Stimulated activated CD4-positive, alpha-beta T cell treated with anti-CD3 and anti-CD28 coated beads, Interleukin-4, amount 100 ng/mL, for 1 hour (primary cell): ENCODE data around the gene SLITRK3.
"Not testable (repeated sequence)": the region's sequence is repeated elsewhere in the genome, so short reads cannot be mapped to it uniquely, and the experiment has no call there.

Source experiments
- DNase-seq: peaks from one replicate; pipeline ENCODE4 v3.0.0-alpha.2; 2020

Gene SLITRK3

DNA sequence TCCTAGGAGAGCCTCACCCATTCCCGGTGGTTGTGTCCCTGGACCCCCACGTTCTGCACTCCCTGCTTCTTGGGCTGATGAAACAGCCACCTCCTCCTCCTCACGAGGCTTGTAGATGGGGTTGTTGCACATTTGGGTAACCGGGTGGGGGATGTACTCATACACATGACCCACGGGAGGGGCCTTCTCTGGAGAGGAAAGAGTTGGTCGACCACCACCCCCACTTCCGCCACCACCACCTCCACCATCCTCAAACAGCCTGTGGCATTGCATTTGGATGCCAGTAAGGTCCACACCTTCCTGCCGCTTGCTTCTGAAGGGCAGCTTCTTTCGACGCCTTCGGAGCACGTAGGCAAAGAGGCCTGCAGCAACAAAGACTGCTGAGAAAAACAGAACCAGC is 7.7 kb downstream of the SLITRK3 start:
- no peak for DNase-seq

- no peak for DNase-seq
These were observed 10.4 kb downstream of the SLITRK3 start for GRCh38 chr3:165185707-165186327.

- no peak for DNase-seq
These were observed 14.6 kb downstream of the SLITRK3 start for GRCh38 chr3:165181556-165181955.

DNA sequence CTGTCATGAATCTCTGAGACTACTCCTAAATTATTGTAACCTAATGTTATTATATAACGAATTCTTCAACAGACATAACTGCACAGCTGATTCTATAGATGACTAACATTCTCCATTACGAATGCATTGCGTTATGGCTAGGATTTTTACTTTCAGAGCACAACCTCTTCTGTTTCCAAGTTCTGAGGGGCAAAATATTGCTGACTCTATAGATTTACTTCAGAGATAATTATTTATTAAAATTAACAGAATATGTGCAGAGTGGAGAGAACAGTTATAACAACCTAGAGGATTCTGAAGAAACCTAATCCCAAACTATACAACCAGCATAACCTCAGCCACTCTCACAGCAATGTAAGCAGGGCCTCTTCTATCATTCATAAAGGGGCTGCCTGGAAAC is 25.9 kb downstream of the SLITRK3 start:
- no peak for DNase-seq

DNA sequence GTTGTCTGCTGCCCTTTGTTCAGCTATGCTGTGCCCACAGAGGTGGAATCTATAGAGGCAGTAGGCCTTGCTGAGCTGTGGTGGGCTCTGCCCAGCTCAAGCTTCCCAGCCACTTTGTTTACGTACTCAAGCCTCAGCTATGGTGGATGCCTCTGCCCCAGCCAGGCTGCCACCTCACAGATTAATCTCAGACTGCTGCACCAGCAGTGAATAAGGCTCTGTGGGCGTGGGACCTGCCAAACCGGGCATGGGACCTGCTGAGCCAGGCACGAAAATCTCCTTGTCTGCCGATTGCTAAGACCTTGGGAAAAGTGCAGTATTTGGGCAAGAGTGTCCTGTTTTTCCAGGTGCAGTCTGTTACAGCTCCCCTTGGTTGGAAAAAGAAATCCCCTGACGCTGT is 26.8 kb downstream of the SLITRK3 start:
- DNase-seq: no peak

DNA sequence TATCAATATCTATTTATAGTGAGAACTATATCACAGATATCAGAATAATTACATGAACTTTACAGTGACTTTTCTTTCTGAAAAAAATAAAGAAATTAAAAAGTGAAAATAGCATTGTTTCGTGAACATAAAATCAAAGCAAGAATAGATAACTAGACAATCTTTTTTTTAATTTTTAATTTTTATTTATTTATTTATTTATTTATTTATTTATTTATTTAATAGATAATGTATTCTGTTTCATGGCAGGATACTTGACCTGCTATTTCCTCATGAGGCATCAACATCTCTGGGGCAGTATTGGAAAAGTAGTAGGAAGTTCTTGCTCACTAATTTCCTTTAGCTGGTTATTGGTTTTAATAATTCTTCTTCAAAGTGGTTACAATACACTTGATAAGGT is 33.3 kb downstream of the SLITRK3 start:
- DNase-seq: no peak

DNA sequence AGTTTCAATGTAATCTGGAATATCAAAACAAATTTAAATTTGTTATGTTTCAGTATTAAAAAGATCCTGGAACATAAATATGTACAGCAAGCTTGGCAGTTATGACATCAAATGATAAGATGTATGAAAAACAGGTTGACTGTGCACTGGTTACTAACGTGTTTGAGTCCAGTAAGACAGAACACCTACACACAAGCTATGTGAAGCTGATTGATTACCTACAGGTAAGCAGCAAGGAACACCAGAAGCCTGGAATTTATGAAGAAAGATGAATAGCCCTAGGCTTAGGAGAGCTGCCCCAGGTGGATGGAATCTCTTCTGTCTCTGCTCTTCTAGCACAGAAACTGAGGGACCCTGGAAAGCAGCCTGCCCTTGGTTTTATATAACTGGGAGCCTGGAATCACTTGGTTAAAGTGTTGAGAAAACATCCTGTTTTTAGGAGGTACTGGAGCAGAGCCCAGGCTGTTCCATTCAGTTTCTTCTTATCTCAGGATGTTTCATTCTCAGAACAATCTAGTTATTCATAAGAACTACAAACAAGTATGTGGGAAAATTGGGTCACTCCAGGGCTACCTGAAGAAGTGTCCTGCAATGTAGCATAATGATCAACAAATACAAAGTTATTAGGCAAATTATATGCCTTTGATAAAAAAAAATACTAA is 36.3 kb downstream of the SLITRK3 start:
- no peak for DNase-seq

DNA sequence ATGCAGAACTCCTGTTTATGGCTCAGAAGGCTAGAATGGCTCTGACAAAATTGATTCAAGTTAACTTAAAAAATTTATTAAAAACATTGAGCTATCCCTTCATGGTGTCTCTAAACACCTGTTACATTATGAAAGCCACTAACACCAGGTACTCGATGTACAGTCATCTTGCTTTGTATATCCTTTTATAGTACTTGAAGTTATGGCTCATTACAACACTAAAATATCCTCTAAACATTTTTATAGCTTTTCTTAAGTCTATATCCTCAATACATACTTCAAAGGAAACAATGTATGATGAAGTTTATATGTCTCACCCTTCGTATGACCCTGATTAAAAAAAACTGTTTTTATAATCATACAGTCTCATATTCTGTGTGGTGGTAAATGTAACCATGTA is 38.2 kb downstream of the SLITRK3 start:
- DNase-seq: no peak

DNA sequence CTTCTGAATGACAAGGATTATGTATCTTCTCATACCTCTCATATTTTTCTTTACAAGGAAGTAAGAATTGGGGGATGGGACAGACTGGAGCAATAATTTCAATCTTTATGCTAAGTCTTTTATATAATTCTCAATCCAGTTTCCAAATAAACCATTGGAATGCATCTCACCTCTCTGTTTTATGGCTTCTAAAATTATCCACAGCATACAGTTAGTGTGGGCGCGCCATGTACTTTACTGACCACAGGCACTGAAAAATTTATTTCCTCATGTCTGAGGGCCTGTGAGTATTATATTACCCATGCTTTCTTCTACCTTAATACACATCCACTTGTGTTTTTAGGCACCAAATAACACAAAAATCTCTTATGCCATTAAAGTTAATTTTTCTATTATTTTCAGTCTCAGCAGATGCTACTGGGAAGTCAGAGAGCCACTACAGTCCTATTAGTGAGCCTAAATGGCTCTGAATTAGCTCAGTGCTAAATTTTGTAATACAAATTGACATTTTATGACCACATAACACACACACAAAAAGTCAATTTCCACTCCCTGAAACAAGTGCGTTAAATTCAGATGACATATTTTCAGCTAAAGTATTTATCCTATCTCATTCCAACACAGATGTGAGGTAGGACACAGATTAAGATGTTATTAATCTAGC is 39.3 kb downstream of the SLITRK3 start:
- no peak for DNase-seq

DNA sequence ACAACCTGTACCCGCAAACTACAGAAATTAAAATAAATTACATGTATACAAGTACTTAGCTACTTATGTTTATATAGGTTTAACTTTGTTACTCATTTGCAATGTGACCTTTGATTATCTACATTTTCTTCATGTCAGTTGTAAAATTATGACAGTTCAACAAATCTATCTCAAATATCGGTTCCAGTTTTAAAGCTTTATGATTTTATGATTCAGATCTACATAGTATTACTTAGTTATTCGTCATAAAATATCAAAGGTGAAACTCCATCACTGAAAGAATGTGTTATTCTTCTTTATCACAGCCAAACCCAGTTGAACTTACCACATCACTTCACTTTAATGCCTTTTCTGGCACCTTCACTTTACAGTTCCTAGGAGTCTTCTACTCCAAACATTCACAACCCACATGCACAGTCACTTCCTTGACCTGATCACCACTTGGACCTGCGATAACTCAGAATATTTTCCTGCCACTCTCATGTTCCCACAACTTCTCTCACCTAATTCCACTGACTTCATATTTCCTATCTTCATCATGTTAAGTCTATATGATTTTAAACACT is 47.2 kb downstream of the SLITRK3 start:
- DNase-seq: no peak

DNA sequence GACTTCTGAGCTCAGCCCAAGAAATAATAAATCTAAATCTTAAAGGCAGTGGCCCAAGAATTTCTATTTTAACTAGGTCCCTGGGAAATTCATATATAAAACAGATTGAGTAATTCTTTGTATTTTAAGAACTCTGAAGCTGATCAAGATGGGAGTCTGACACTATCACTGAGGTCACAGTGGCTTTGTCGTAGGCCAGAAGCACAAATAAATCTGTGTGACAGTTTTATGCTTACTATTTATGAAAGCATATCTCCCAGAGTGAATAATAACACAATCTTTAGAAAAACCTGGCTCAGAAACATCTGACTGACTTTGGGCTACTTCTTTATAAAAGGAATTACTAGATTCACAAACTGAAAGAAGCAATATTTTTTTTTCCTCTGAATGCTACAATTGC is 51.9 kb downstream of the SLITRK3 start:
- no peak for DNase-seq

- DNase-seq: not testable (repeated sequence)
These were observed 56.3 kb downstream of the SLITRK3 start for GRCh38 chr3:165139918-165140317.
